ENCODE data around the gene ZNF460. TPM values are rescaled to one million over a fixed set of nuclear protein-coding genes. Genes with fewer than 3 reads are reported as not detected.
"Not testable (repeated sequence)": the region's sequence is repeated elsewhere in the genome, so short reads cannot be mapped to it uniquely, and the experiment has no call there.

Gene ZNF460
- total RNA-seq, 2 experiments from 2014 or later: 62.5 to 94.7 TPM

DNA sequence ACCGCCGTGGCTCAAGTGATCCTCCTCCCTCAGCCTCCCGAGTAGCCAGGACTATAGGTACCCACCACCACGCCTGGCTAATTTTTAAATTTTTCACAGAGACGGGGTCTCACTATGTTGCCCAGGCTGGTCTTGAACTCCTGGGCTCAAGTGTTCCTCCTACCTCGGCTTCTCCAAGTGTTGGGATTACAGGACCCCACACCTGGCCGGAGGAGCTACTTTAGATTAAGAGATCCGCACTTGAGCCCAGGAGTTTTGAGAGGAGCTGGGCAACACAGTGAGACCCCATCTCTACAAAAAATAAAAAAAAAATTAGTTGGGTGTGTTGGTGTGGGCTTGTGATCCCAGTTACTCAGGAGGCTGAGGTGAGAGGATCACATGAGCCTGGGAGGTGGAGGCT is 9.0 kb upstream of the ZNF460 start:
- ChIA-PET POLR2A (no interaction called here), CTCF (ENCODE audit: unreplicated experiment) (no interaction called here)
- Histone ChIP-seq H3K4me3 (ENCODE audit: low read depth, low read length, poor library complexity, severe bottlenecking) (no peak overlapping the region), H3K9me2 (ENCODE audit: insufficient read depth, low read length) (no peaks in the 10 kb centered on the region), H3K9me3 (ENCODE audit: low read length) (no peaks in the 10 kb centered on the region), H3K36me3 (ENCODE audit: insufficient read depth, low read length) (peaks cover 8% of the 10 kb centered on the region; the same call in 1 of the 2 replicates), H3K79me2 (ENCODE audit: insufficient read depth, low read depth, low read length) (no peaks in the 10 kb centered on the region), H3K4me1 (ENCODE audit: insufficient read depth, low read length, poor library complexity, severe bottlenecking) (peaks cover 29% of the 10 kb centered on the region), H2AFZ (ENCODE audit: low read length) (no peak overlapping the region), H3K27ac (ENCODE audit: low read depth, low read length, poor library complexity, severe bottlenecking) (no peak overlapping the region), H3K4me2 (ENCODE audit: low read length) (no peak overlapping the region), H4K20me1 (ENCODE audit: insufficient read depth, low read length) (no peaks in the 10 kb centered on the region)
- no TSS peak for BruUV-seq (replicated peaks)
- intact Hi-C loops (cut with micrococcal nuclease; ENCODE audit: unreplicated experiment): no loop called here
- TF ChIP-seq EZH2phosphoT487 (IDR thresholded peaks at IDR 0.05; ENCODE audit: borderline replicate concordance, low read depth, low read length) (no peak), CTCF (conservative IDR thresholded peaks at IDR 0.05; ENCODE audit: low read length) (no peak)
- no peak for DNase-seq (ENCODE audit: low spot score)

DNA sequence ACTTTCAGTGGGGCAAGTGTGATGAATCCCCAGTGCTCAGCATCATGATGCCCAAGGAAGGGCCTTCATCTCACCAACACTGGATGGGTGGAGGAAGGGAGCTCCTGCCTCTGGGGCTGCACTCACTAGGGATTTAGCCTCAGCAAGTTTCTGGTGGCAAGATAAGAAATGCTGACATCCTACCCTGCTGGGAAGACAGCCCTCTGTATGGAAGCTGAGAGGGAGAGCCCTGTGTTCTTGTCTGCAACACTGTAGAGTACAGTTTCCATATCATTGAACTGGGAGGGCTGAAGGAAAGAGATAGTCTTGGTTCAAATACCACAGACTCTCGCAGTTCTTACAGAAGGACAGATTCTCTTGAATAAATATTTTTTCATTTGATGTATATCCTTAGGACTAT is 7.3 kb upstream of the ZNF460 start:
- DNase-seq (ENCODE audit: low spot score): no peak
- ChIA-PET CTCF (ENCODE audit: unreplicated experiment) (no interaction called here), POLR2A (no interaction called here)
- Histone ChIP-seq H3K9me3 (ENCODE audit: low read length) (no peaks in the 10 kb centered on the region), H3K27ac (ENCODE audit: low read depth, low read length, poor library complexity, severe bottlenecking) (no peak overlapping the region), H3K36me3 (ENCODE audit: insufficient read depth, low read length) (peaks cover 8% of the 10 kb centered on the region; the same call in 1 of the 2 replicates), H3K4me1 (ENCODE audit: insufficient read depth, low read length, poor library complexity, severe bottlenecking) (peaks cover 23% of the 10 kb centered on the region), H2AFZ (ENCODE audit: low read length) (no peak overlapping the region), H3K9me2 (ENCODE audit: insufficient read depth, low read length) (no peaks in the 10 kb centered on the region), H4K20me1 (ENCODE audit: insufficient read depth, low read length) (no peaks in the 10 kb centered on the region), H3K4me3 (ENCODE audit: low read depth, low read length, poor library complexity, severe bottlenecking) (no peak overlapping the region), H3K4me2 (ENCODE audit: low read length) (no peak overlapping the region), H3K79me2 (ENCODE audit: insufficient read depth, low read depth, low read length) (no peaks in the 10 kb centered on the region)
- TF ChIP-seq CTCF (conservative IDR thresholded peaks at IDR 0.05; ENCODE audit: low read length) (no peak), EZH2phosphoT487 (IDR thresholded peaks at IDR 0.05; ENCODE audit: borderline replicate concordance, low read depth, low read length) (no peak)
- no TSS peak for BruUV-seq (replicated peaks)
- intact Hi-C loops (cut with micrococcal nuclease; ENCODE audit: unreplicated experiment): no loop called here

DNA sequence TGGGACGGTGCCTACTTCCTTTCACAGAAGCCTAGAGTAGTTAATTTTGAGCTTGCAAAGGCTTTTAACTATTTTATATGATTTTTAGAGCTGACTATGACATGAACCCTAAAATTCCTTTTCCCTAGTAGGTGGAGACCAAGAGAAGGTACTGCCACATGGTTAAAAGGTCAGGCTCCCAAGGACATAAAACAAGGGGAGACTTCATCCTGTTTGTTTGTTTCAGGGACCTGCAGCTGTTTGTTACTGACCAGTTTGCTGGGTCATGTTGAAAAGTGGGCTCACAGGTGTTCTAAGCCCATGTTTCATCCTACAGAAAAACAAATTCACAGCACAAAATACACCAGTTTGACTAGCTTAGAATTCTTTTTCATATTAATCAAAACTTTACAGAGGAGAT is 3.9 kb upstream of the ZNF460 start:
- peaks cover 5% of the 10 kb centered on the region; the same call in 1 of the 2 replicates for H4K20me1 ChIP-seq (ENCODE audit: insufficient read depth, low read length)
- CTCF ChIA-PET (ENCODE audit: unreplicated experiment): no interaction called here
- no TSS peak for BruUV-seq (replicated peaks)
- TF ChIP-seq CTCF (conservative IDR thresholded peaks at IDR 0.05; ENCODE audit: low read length) (no peak), EZH2phosphoT487 (IDR thresholded peaks at IDR 0.05; ENCODE audit: borderline replicate concordance, low read depth, low read length) (no peak)
- no peaks in the 10 kb centered on the region for H3K36me3 ChIP-seq (ENCODE audit: insufficient read depth, low read length)
- no peaks in the 10 kb centered on the region for H3K9me2 ChIP-seq (ENCODE audit: insufficient read depth, low read length)
- no peaks in the 10 kb centered on the region for H3K9me3 ChIP-seq (ENCODE audit: low read length)
- H3K27ac ChIP-seq (ENCODE audit: low read depth, low read length, poor library complexity, severe bottlenecking): no peak overlapping the region
- H3K4me2 ChIP-seq (ENCODE audit: low read length): no peak overlapping the region
- intact Hi-C loops (cut with micrococcal nuclease; ENCODE audit: unreplicated experiment): loop anchor here (5.0 kb wide), 1 partner anchor 964 kb away; the partner anchor contains the start of gene ZSCAN5A
- no peak overlapping the region for H2AFZ ChIP-seq (ENCODE audit: low read length)
- peaks cover 18% of the 10 kb centered on the region for H3K79me2 ChIP-seq (ENCODE audit: insufficient read depth, low read depth, low read length)
- POLR2A ChIA-PET: interaction anchor here (0.6 kb wide), 1 partner anchor 10 kb away, joined by 3 read pairs; no protein-coding TSS in a partner anchor
- DNase-seq (ENCODE audit: low spot score): no peak
- peaks cover 11% of the 10 kb centered on the region for H3K4me1 ChIP-seq (ENCODE audit: insufficient read depth, low read length, poor library complexity, severe bottlenecking)
- H3K4me3 ChIP-seq (ENCODE audit: low read depth, low read length, poor library complexity, severe bottlenecking): no peak overlapping the region

GRCh38 chr19:57278481-57278880 is 1.8 kb upstream of the ZNF460 start:
- H3K9me2 ChIP-seq (ENCODE audit: insufficient read depth, low read length); POLR2A ChIA-PET; DNase-seq (ENCODE audit: low spot score); CTCF ChIA-PET (ENCODE audit: unreplicated experiment); H2AFZ ChIP-seq (ENCODE audit: low read length); H3K4me3 ChIP-seq (ENCODE audit: low read depth, low read length, poor library complexity, severe bottlenecking); H3K4me2 ChIP-seq (ENCODE audit: low read length); H3K27ac ChIP-seq (ENCODE audit: low read depth, low read length, poor library complexity, severe bottlenecking); BruUV-seq (replicated peaks); H3K9me3 ChIP-seq (ENCODE audit: low read length): not testable (repeated sequence)
- intact Hi-C loops (cut with micrococcal nuclease; ENCODE audit: unreplicated experiment): loop anchor here (5.0 kb wide), 1 partner anchor 966 kb away; the partner anchor contains the start of gene ZSCAN5A
- peaks cover 39% of the 10 kb centered on the region for H3K79me2 ChIP-seq (ENCODE audit: insufficient read depth, low read depth, low read length)
- peaks cover 19% of the 10 kb centered on the region for H3K36me3 ChIP-seq (ENCODE audit: insufficient read depth, low read length)
- peaks cover 26% of the 10 kb centered on the region for H3K4me1 ChIP-seq (ENCODE audit: insufficient read depth, low read length, poor library complexity, severe bottlenecking)
- H4K20me1 ChIP-seq (ENCODE audit: insufficient read depth, low read length): peaks cover 14% of the 10 kb centered on the region; the same call in 1 of the 2 replicates

All from OCI-LY7 (cell line).